Body of pancreas (tissue), 4 donors: Measurements from ENCODE around the gene MED10. TPM values are rescaled to one million over a fixed set of nuclear protein-coding genes. Genes with fewer than 3 reads are reported as not detected.

Source experiments
- ATAC-seq: fragments of 150-250 bp; one replicate; pipeline ENCODE4 v1.9.1; 2016
- DNase-seq, 4 donors: peaks; one replicate each; pipeline ENCODE4 v3.0.0-alpha.2; 2019
- H3K27ac ChIP-seq, 4 donors: fragments of 200-600 bp; sonication (generic); 1 replicate in 3 of 4; 2 replicates in 1 of 4; pipeline versions ENCODE4 v1.5.1 to v1.6.1; 2016 to 2019; ENCODE audit warnings: mild to moderate bottlenecking in 1 of 4, mixed read lengths in 1 of 4, moderate library complexity in 1 of 4
- H3K27me3 ChIP-seq, 2 donors: fragments of 200-600 bp; sonication (generic); one replicate each; pipeline ENCODE4 v1.6.0; 2016; ENCODE audit warnings: mild to moderate bottlenecking in 1 of 2
- H3K36me3 ChIP-seq, 2 donors: fragments of 200-600 bp; sonication (generic); replicated peaks in 1 of 2; 2 replicates each; pipeline ENCODE4 v1.5.1; 2016; ENCODE audit warnings: low read depth in 2 of 2; ENCODE audit not compliant: insufficient read depth in 1 of 2
- H3K4me1 ChIP-seq: fragments of 200-600 bp; sonication (generic); one replicate; pipeline ENCODE4 v1.6.0; 2016
- H3K4me3 ChIP-seq, 2 donors: fragments of 200-600 bp; sonication (generic); 1 replicate in 1 of 2; 2 replicates in 1 of 2; pipeline ENCODE4 v1.5.1; 2016 to 2019
- H3K9me3 ChIP-seq, 3 donors: fragments of 200-600 bp; sonication (generic); 1 replicate in 2 of 3; 2 replicates in 1 of 3; pipeline ENCODE4 v1.5.1; 2016
- POLR2A ChIP-seq, 3 donors: fragments of 450-650 bp; IDR thresholded peaks; one replicate each; pipeline ENCODE4 v1.6.1; 2016; ENCODE audit warnings: antibody characterized with exemption in 3 of 3, mild to moderate bottlenecking in 2 of 3
- WGBS, 2 donors: methylation state at CpG; one replicate each; pipeline ENCODE4 v1.1.5; 2017; 5-methylcytosine and 5-hydroxymethylcytosine counted together
- intact Hi-C: fragments of 100-400 bp; cut with DNase I; formaldehyde crosslinking; loops from one replicate; pipeline ENCODE4 v1.15.1; 2023
- total RNA-seq, 2 donors: library from RNA; depleted of rRNA; stranded (reverse); fragments of >200 nt; gene quantifications; one replicate each; pipeline ENCODE4 v1.1.0, GENCODE V29; 2016
- TF ChIP-seq, protein P1 (sequence below), 7 experiments: fragments of 450-650 bp in 4 of 7; fragments of 200-600 bp in 3 of 7; sonication (generic) in 3 of 7; IDR thresholded peaks; one replicate each; pipeline ENCODE4 v1.5.1; 2016 to 2019; ENCODE audit warnings: antibody characterized with exemption in 7 of 7

Gene MED10
- total RNA-seq, 2 donors from 2014 or later, result 9.6 to 15.5 TPM

DNA sequence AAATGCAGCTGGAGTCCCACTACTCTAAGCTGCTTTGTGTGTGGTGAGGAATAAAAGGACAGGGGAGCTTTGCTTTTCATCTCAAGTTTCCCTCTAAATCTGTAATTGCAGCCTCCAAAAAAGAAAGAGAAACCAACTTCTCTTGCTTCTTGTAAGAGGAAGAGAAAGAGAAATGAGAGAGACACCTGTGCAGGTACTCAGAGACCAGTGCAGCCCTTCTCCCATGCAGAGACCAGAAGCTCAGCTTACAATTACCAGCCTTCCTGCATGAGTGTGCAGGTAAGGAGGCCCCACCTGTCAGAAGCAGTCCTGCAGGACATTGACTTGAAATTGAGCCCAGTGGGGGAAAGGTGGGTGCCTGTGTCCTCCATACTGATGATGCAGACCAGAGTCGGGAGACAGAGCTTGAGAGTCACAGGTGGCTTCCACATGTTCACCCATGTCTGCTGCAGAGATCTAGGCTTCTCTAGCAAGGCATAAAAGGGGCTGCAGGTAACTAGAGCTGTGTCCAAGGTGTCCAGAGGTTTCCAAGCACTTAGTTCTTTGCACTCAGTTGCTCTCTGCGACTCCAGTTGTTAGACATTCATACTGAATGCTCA lies 15.3 kb upstream of the MED10 start:
- no peaks in the 10 kb centered on the region for H3K4me1 ChIP-seq
- no peak for DNase-seq
- intact Hi-C loops, result no loop called here
- no peaks in the 10 kb centered on the region for H3K36me3 ChIP-seq
- no peak overlapping the region for H3K4me3 ChIP-seq
- no peak for ATAC-seq
- no peaks in the 10 kb centered on the region for H3K9me3 ChIP-seq
- TF ChIP-seq POLR2A (IDR thresholded peaks at IDR 0.05), result no peak
- TF ChIP-seq, protein P1, sequence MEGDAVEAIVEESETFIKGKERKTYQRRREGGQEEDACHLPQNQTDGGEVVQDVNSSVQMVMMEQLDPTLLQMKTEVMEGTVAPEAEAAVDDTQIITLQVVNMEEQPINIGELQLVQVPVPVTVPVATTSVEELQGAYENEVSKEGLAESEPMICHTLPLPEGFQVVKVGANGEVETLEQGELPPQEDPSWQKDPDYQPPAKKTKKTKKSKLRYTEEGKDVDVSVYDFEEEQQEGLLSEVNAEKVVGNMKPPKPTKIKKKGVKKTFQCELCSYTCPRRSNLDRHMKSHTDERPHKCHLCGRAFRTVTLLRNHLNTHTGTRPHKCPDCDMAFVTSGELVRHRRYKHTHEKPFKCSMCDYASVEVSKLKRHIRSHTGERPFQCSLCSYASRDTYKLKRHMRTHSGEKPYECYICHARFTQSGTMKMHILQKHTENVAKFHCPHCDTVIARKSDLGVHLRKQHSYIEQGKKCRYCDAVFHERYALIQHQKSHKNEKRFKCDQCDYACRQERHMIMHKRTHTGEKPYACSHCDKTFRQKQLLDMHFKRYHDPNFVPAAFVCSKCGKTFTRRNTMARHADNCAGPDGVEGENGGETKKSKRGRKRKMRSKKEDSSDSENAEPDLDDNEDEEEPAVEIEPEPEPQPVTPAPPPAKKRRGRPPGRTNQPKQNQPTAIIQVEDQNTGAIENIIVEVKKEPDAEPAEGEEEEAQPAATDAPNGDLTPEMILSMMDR (IDR thresholded peaks at IDR 0.05), result no peak
- no peak overlapping the region for H3K27ac ChIP-seq
- H3K27me3 ChIP-seq, result no peaks in the 10 kb centered on the region
- WGBS, 2 donors, result 73 to 79% methylated on average over 2 of the region's 2 CpGs

DNA sequence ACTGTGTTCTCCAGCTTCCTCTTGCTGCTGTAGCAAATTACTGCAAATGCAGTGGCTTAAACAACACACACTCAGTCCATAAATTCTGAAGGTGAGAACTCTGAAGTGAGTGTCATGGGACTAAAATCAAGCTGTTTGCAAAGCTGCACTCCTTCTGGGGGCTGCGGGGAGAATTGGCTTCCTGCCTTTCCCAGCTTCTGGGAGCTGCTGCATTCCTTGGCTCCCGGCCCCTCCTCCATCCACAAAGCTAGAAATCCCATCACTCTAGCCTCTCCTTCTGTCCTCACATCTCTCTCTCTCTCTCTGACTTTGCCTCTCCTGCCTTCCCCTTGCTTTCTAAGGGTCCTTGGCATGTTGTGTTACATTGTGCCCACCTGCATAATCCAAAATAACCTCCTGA lies 14.2 kb upstream of the MED10 start:
- intact Hi-C loops, result no loop called here
- Histone ChIP-seq H3K9me3 (no peaks in the 10 kb centered on the region), H3K4me3 (no peak overlapping the region), H3K27me3 (no peaks in the 10 kb centered on the region), H3K4me1 (no peaks in the 10 kb centered on the region), H3K27ac (no peak overlapping the region), H3K36me3 (no peaks in the 10 kb centered on the region)
- ATAC-seq, result no peak
- DNase-seq, result no peak
- 16 to 34% methylated on average over 2 of the region's 2 CpGs for WGBS, 2 donors
- no peak for TF ChIP-seq POLR2A (IDR thresholded peaks at IDR 0.05)
- TF ChIP-seq, protein P1 (IDR thresholded peaks at IDR 0.05), result no peak

DNA sequence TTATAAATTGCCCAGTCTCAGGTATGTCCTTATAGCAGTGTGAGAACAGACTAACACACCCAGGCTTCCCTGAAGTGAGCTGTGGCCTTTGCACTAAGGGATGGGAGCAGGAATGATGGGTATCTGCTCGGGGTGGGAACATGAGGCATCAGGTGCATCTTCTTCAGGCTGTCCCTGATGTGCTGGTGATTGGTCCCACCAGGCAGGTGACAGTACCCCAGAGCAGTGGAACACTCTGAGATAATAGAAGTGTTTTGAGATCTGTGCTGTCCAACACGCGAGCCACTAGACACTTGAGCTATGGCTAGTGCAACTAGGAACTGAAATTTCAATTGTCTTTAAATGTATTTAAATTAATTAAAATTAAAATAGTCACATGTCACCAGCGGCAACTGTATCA lies 12.8 kb upstream of the MED10 start:
- intact Hi-C loops, result no loop called here
- Histone ChIP-seq H3K4me3 (no peak overlapping the region), H3K27ac (no peak overlapping the region), H3K4me1 (no peaks in the 10 kb centered on the region), H3K36me3 (no peaks in the 10 kb centered on the region), H3K27me3 (no peaks in the 10 kb centered on the region), H3K9me3 (no peaks in the 10 kb centered on the region)
- ATAC-seq, result no peak
- no peak for DNase-seq
- no peak for TF ChIP-seq POLR2A (IDR thresholded peaks at IDR 0.05)
- TF ChIP-seq, protein P1 (IDR thresholded peaks at IDR 0.05), result no peak
- WGBS, 2 donors, result 77 to 80% methylated on average over 4 of the region's 4 CpGs

DNA sequence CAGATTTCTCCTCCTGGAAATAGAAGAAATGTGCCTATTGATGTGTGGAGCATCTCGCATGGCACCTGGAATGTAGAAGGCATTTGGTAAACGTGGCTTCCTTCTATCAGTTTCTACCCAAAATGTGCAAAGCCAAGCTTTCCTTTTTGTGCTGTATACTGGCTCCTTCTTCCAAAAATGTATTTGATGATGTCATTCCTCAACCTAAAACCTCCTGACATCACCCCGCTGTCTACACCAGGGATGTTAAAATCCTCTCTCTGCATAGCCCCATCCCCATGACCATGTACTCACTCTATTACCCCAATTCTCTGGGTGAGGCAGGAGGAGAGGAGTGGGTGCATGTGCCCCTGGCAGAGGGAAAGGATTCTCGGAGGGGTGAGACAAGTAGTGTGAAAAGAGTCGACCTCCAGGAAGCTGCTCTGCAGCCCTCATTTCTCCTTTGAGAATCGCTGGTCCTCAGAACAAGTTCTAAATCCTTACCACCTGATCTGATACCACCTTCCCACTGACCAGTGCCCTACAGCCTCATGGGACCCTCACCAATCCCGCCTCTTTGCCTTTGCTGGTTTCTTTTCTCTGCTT lies 11.7 kb upstream of the MED10 start:
- Histone ChIP-seq H3K4me3 (no peak overlapping the region), H3K9me3 (no peaks in the 10 kb centered on the region), H3K36me3 (no peaks in the 10 kb centered on the region), H3K27ac (no peak overlapping the region), H3K27me3 (no peaks in the 10 kb centered on the region), H3K4me1 (no peaks in the 10 kb centered on the region)
- DNase-seq (no peak), ATAC-seq (no peak)
- intact Hi-C loops, result no loop called here
- 61 to 67% methylated on average over 7 of the region's 7 CpGs for WGBS, 2 donors
- no peak for TF ChIP-seq POLR2A (IDR thresholded peaks at IDR 0.05)
- TF ChIP-seq, protein P1 (IDR thresholded peaks at IDR 0.05), result no peak

DNA sequence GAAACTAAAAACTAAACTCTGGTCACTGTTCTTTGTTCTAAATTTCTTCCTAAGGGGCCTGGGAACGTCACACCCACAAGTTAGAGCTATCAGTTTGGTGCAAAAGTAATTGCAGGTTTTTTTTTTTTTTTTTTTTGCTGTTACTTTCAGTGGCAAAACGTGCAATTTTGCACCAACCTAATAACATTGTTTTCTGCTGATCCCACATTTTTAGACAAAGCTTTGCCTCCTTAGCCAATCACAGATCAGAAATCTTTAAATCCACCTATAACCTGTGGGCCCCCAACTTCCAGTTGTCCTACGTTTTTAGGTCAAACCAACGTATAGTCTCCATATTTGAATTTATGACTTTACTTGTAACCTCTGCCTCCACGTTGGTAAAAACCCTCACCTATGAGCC lies 11.1 kb upstream of the MED10 start:
- intact Hi-C loops, result no loop called here
- TF ChIP-seq, protein P1 (IDR thresholded peaks at IDR 0.05), result no peak
- TF ChIP-seq POLR2A (IDR thresholded peaks at IDR 0.05), result no peak

More for the DNA sequence above, 11.1 kb upstream of the MED10 start:
- ATAC-seq (no peak), DNase-seq (no peak)
- Histone ChIP-seq H3K9me3 (no peaks in the 10 kb centered on the region), H3K36me3 (no peaks in the 10 kb centered on the region), H3K4me3 (no peak overlapping the region), H3K27me3 (no peaks in the 10 kb centered on the region), H3K4me1 (no peaks in the 10 kb centered on the region), H3K27ac (no peak overlapping the region)
- 45 to 46% methylated on average over 5 of the region's 5 CpGs for WGBS, 2 donors
